Measurements from ENCODE around the gene UTP18. TPM values are rescaled to one million over a fixed set of nuclear protein-coding genes. Genes with fewer than 3 reads are reported as not detected.

Gene UTP18
- total and polyA plus RNA-seq, 2 of the 8 experiments (the other 6 are each of a cell fraction or from before 2014, with no cell fraction given): 17.9 to 85.7 TPM

GRCh38 chr17:51279183-51279582 is 18.8 kb downstream of the UTP18 start (continued):
- no peak for TF ChIP-seq CHD7 (IDR thresholded peaks at IDR 0.05; ENCODE audit: insufficient replicate concordance, low read length)
- no peak for TF ChIP-seq CHD1 (IDR thresholded peaks at IDR 0.05; ENCODE audit: low read depth, low read length)
- no peak for TF ChIP-seq CBX8 (IDR thresholded peaks at IDR 0.05; ENCODE audit: borderline replicate concordance, low read depth, low read length)
